Omental fat pad (tissue), 4 donors: ENCODE measurements around the gene CLCN7. TPM values are rescaled to one million over a fixed set of nuclear protein-coding genes. Genes with fewer than 3 reads are reported as not detected.

Source experiments
- ATAC-seq: fragments of 150-250 bp; one replicate; pipeline ENCODE4 v1.9.1; 2016; ENCODE audit warnings: mild to moderate bottlenecking, moderate library complexity; ENCODE audit not compliant: low FRiP score
- DNase-seq: peaks from one replicate; pipeline ENCODE4 v3.0.0-alpha.2; 2019; ENCODE audit warnings: low spot score
- total RNA-seq, 4 donors: library from RNA; depleted of rRNA; stranded (reverse); fragments of >200 nt; gene quantifications; one replicate each; pipeline ENCODE4 v1.1.0, GENCODE V29; 2016
- TF ChIP-seq, protein P1 (sequence below), 3 donors: fragments of 450-650 bp; IDR thresholded peaks; one replicate each; pipeline ENCODE4 v1.5.1; 2016 to 2017; ENCODE audit warnings: antibody characterized with exemption in 3 of 3, mild to moderate bottlenecking in 3 of 3, moderate library complexity in 2 of 3

The CLCN7 gene
- total RNA-seq, 4 donors from 2014 or later, result 42.6 to 62.3 (median 52.2) TPM

DNA sequence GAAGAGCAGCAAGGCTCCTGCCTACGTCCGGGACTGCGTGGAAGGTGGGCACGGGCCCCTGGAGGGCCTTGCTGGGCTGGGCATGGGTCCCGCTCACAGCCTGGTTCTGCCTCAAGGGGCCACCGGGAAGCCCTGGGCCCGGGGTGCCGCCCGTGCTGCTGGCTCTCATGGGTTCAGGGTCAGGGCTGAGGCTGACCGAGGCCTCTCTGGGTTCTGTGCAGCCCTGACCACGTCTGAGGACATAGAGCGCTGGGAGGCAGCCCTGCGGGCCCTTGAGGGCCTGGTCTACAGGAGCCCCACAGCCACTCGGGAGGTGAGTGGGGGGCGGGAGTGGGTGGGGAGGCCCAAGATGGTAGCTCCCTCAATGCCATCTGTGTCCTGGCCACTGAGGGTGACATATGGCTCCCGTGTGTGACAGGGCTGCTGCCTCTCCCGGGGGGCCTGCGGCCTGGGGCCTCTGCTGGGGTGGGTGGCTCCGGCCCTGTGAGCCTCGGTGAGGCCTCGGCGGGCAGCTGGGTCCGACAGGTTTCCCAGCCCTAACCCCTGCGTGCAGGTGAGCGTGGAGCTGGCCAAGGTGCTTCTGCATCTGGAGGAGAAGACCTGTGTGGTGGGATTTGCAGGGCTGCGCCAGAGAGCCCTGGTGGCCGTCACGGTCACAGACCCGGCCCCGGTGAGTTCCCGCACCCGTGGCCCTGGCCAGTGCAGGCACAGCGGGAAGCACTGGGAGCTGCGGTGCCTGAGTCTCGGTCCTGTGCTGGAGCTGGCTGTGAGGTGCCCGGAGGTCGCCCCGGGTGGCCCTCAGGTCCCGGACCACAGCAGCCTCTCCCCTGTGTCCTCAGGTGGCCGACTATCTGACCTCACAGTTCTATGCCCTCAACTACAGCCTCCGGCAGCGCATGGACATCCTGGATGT lies 27.5 kb upstream of the CLCN7 start:
- no peak for ATAC-seq
- TF ChIP-seq, protein P1, sequence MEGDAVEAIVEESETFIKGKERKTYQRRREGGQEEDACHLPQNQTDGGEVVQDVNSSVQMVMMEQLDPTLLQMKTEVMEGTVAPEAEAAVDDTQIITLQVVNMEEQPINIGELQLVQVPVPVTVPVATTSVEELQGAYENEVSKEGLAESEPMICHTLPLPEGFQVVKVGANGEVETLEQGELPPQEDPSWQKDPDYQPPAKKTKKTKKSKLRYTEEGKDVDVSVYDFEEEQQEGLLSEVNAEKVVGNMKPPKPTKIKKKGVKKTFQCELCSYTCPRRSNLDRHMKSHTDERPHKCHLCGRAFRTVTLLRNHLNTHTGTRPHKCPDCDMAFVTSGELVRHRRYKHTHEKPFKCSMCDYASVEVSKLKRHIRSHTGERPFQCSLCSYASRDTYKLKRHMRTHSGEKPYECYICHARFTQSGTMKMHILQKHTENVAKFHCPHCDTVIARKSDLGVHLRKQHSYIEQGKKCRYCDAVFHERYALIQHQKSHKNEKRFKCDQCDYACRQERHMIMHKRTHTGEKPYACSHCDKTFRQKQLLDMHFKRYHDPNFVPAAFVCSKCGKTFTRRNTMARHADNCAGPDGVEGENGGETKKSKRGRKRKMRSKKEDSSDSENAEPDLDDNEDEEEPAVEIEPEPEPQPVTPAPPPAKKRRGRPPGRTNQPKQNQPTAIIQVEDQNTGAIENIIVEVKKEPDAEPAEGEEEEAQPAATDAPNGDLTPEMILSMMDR (IDR thresholded peaks at IDR 0.05), result no peak
- DNase-seq, result no peak

DNA sequence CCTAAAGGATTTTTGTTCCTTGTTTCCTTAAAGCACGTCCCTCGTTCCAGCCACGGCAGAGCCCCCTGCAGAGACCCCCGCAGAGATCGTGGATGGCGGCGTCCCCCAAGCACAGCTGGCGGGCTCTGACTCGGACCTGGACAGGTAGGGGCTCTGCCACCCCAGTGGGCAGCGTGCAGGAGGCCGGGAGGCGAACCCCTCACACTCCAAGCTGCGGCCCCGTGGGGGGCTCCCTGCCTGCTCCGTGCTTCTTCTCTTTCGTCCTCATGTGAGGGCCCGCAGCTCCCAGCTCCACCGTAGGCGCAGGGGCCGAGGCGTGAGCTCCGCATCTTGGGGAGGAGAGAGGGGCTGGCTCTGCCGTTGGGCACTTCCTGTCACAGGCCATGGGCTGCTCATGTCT lies 26.8 kb upstream of the CLCN7 start:
- TF ChIP-seq, protein P1 (IDR thresholded peaks at IDR 0.05), result no peak
- ATAC-seq, result no peak
- no peak for DNase-seq

DNA sequence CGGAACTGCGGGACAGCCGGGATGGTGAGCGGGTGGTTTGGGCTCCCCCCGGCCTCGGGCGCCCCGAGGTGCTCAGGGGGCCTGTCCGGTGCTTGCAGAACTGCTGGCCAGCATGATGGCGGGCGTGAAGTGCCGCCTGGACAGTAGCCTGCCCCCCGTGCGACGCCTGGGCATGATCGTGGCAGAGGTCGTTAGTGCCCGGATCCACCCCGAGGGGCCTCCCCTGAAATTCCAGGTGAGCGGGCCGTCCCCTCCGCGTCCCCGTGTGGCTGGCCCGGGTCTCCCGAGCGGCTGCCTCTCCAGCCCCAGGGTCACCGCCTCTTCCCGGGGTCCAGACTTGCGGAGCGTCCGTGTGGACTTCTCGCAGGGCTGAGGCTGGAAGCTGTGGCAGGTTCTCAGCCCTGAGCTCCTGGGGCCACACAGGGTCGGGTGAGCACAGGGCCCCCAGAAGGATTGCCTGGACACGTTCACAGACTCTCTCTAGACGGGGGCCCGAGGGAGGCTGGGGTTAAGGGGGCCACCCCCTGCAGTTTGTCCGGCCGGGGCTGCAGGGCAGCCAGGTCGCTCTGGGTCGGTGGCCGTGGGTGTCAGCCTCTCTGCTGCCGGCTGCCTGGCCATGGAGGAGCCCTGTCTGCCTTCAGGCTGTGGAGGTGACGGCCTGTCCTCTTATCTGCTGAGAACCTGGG lies 25.8 kb upstream of the CLCN7 start:
- ATAC-seq (no peak), DNase-seq (no peak)
- TF ChIP-seq, protein P1 (IDR thresholded peaks at IDR 0.05), result no peak

DNA sequence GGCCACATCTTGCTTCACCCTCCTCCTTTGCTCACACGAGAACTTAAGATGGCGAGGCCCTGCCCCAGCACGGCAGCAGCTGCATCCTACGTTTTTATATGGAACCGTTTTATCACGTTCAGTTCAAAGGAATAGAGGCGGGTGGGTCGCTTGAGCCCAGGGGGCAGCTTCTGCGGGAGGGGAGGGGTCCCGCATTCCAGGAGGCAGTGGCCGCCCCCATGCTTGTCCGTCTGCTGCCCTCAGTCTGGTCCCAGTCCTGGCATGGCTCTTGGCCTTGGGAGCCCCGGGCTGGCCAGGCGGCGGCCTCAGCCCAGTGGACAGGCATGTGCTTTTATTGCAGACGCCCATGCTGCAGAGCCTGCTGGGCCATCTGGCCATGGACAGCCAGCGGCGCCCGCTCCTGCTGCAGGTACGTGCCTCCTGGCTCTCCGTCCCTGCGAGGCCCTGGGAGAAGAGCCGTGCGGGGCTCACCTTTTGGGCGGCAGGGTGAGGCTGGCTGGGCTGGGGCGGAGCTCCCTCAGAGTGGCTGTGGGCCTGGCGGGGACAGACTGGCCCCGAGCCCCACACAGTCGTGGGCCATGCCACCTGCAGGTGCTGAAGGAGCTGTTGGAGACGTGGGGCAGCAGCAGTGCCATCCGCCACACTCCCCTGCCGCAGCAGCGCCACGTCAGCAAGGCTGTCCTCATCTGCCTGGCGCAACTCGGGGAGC lies 25.1 kb upstream of the CLCN7 start:
- DNase-seq, result no peak
- TF ChIP-seq, protein P1 (IDR thresholded peaks at IDR 0.05), result no peak
- ATAC-seq, result no peak

DNA sequence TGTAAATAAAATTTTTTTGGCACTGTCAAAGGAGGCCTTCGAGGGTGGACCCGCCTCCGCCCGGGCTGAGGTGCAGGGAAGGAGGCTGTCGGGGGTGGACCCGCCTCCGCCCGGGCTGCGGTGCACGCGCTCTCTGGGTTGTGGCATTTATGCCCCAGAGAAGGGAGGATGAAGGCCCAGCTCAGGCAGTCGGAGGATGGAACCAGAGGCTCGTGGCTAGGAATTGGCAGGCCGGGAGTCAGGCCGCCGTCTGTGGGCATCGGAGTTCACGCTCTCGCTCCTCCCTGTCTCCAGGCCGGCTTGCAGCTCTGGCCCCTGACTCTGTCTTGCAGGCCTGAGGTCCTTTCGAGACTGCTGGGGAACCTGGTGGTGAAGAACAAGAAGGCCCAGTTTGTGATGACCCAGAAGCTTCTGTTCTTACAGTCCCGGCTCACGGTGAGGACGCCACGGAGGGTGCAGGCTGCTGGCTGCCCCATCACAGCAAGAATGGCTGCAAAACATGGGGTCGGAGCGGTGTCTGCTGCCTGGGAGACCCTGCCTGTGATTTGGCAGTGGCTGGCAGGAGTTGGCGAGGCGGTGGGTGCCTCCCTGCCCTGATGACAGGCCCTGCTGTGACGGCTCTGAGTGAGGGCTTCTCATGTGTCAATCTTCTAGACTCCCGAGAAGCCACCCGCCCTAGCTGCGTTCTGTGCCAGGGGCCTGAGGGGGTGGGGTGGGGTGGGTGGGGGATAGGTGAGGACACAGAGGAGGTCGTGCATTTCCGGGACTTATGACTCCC lies 24.3 kb upstream of the CLCN7 start:
- no peak for DNase-seq
- no peak for ATAC-seq
- TF ChIP-seq, protein P1 (IDR thresholded peaks at IDR 0.05), result no peak

DNA sequence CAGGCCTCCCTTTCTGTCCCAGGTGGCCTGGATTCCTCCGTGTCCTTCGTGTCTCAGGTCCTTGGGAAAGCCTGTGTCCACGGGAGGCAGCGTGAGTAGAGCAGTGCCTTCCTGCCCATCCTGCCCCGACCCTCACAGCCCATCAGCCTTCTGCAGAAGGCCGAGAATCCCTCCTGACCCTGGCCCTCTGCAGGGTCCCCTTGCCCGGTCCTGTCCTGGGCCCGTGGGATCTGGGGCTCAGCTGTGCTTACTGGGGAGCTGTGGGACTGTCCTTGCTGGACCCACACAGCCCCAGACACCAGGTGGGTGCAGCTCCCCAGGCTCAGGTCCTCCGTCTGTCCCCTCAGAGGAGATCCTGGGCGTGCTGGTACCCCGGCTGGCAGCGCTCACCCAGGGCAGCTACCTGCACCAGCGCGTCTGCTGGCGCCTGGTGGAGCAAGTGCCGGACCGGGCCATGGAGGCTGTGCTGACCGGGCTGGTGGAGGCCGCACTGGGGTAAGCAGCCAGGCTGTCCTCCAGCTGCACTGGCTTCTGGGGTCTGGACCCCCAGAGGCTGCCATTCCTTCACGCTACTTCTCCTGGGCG lies 22.3 kb upstream of the CLCN7 start:
- no peak for DNase-seq

More for the DNA sequence above, 22.3 kb upstream of the CLCN7 start:
- no peak for ATAC-seq
- TF ChIP-seq, protein P1 (IDR thresholded peaks at IDR 0.05), result no peak
